Measurements from ENCODE around the gene ARSG. TPM values are rescaled to one million over a fixed set of nuclear protein-coding genes. Genes with fewer than 3 reads are reported as not detected.

The ARSG gene
- total and polyA plus RNA-seq, 2 experiments from 2014 or later: 1.7 to 5.1 TPM

DNA sequence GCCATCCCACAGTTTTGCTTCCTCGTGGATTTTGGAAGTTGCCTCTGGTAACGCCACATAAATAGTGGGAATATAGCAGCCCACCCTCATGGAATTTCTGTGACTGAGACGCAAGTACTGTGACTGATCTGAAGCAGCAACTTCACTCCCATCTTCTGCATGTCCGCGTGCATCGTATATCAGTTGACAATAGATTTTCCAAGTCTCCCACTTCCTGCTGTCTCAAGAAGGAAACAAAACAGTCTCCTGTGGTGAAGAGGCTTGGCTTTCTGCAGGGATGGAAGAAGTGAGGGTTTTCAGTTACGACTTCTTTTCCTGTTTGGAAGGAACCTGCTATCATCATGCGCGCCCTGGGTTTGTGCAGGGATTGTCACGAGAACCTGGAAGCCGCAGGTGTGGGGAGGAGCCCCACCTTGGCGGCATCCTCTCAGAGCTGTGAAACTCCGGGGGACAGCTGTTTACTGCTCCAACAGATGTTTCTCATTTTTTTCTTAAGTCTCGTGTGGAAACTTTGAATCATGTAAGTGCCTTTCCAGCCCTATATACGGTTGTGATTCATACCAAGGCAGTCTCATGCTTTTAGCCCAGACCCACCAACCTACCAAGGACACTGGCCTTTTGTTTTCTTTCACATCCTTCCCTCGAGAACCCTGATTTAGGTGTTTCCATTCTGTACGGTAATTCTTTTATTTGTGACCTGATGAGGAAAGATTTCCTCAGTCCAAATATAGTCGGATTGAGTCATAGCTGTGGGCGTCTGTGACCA lies 108.5 kb downstream of the ARSG start:
- DNase-seq (ENCODE audit: low spot score): no peak
- Mint-ChIP-seq H3K4me1 (peaks cover 24% of the 10 kb centered on the region), H3K9me3 (peaks cover 8% of the 10 kb centered on the region; the same call in 2 of the 3 replicates), H3K4me3 (no peak overlapping the region), H3K27ac (no peak overlapping the region), H3K27me3 (ENCODE audit: insufficient read depth, low read depth, poor library complexity) (peaks cover 12% of the 10 kb centered on the region), H3K36me3 (ENCODE audit: low read depth) (peaks cover 2% of the 10 kb centered on the region; the same call in 2 of the 3 replicates)
- H4K20me1 ChIP-seq (replicated peaks; ENCODE audit: insufficient read depth): no peaks in the 10 kb centered on the region
- no peak overlapping the region; the same call in 1 of the 2 replicates for H3K27ac ChIP-seq (ENCODE audit: low read depth)
- ATAC-seq: no peak; the same call in 2 of the 3 replicates
- no peak overlapping the region for H3K4me2 ChIP-seq
- no peaks in the 10 kb centered on the region for H3K9me2 ChIP-seq (ENCODE audit: insufficient read depth)
- no peaks in the 10 kb centered on the region for H3K36me3 ChIP-seq (ENCODE audit: insufficient read depth)
- H3K27me3 ChIP-seq (ENCODE audit: insufficient read depth): no peaks in the 10 kb centered on the region
- no peak overlapping the region for H3K4me3 ChIP-seq
- H2AFZ ChIP-seq: no peak overlapping the region
- no peaks in the 10 kb centered on the region for H3K79me2 ChIP-seq (replicated peaks; ENCODE audit: insufficient read depth)
- no peak for TF ChIP-seq POLR2AphosphoS5 (IDR thresholded peaks at IDR 0.05; ENCODE audit: low read depth)
- no peaks in the 10 kb centered on the region for H3K4me1 ChIP-seq (ENCODE audit: insufficient read depth)
- no peaks in the 10 kb centered on the region; the same call in 1 of the 2 replicates for H3F3A ChIP-seq (replicated peaks; ENCODE audit: low read depth)

DNA sequence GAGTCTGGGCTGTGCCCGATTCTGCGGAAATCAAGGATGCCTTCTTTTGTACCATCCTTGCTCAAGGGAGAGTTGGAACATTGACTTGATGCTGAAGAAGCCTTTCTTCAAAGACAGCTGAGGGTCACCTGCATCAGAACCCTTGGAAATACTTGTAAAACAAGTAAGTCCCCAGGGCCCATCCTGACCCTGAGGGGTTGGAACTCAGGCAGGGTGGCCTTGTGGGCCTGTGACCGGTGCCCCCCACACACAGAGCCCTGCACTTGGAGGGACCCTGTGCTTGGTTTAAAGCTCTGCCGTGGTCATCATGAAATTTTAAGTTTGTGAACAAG lies 109.1 kb downstream of the ARSG start:
- H3K27me3 ChIP-seq (ENCODE audit: insufficient read depth): no peaks in the 10 kb centered on the region
- no peak for ATAC-seq
- no peaks in the 10 kb centered on the region for H3K4me1 ChIP-seq (ENCODE audit: insufficient read depth)
- H3F3A ChIP-seq (replicated peaks; ENCODE audit: low read depth): no peaks in the 10 kb centered on the region; the same call in 1 of the 2 replicates
- H3K27me3 Mint-ChIP-seq (ENCODE audit: insufficient read depth, low read depth, poor library complexity): peaks cover 12% of the 10 kb centered on the region
- H3K27ac Mint-ChIP-seq: no peak overlapping the region
- H3K4me2 ChIP-seq: no peak overlapping the region
- peaks cover 7% of the 10 kb centered on the region; the same call in 1 of the 3 replicates for H3K9me3 Mint-ChIP-seq
- DNase-seq (ENCODE audit: low spot score): no peak
- no peak overlapping the region for H2AFZ ChIP-seq
- H3K9me2 ChIP-seq (ENCODE audit: insufficient read depth): no peaks in the 10 kb centered on the region
- H4K20me1 ChIP-seq (replicated peaks; ENCODE audit: insufficient read depth): no peaks in the 10 kb centered on the region
- H3K79me2 ChIP-seq (replicated peaks; ENCODE audit: insufficient read depth): no peaks in the 10 kb centered on the region
- peaks cover 24% of the 10 kb centered on the region for H3K4me1 Mint-ChIP-seq
- H3K36me3 ChIP-seq (ENCODE audit: insufficient read depth): no peaks in the 10 kb centered on the region
- no peak overlapping the region for H3K4me3 ChIP-seq
- no peak overlapping the region for H3K4me3 Mint-ChIP-seq
- H3K36me3 Mint-ChIP-seq (ENCODE audit: low read depth): no peaks in the 10 kb centered on the region; the same call in 2 of the 3 replicates
- H3K27ac ChIP-seq (ENCODE audit: low read depth): no peak overlapping the region
- no peak for TF ChIP-seq CREB1 (CRISPR knock-in tag; IDR thresholded peaks at IDR 0.05; ENCODE audit: low read depth)
- no peak for TF ChIP-seq POLR2AphosphoS5 (IDR thresholded peaks at IDR 0.05; ENCODE audit: low read depth)
- TF ChIP-seq, protein P1, sequence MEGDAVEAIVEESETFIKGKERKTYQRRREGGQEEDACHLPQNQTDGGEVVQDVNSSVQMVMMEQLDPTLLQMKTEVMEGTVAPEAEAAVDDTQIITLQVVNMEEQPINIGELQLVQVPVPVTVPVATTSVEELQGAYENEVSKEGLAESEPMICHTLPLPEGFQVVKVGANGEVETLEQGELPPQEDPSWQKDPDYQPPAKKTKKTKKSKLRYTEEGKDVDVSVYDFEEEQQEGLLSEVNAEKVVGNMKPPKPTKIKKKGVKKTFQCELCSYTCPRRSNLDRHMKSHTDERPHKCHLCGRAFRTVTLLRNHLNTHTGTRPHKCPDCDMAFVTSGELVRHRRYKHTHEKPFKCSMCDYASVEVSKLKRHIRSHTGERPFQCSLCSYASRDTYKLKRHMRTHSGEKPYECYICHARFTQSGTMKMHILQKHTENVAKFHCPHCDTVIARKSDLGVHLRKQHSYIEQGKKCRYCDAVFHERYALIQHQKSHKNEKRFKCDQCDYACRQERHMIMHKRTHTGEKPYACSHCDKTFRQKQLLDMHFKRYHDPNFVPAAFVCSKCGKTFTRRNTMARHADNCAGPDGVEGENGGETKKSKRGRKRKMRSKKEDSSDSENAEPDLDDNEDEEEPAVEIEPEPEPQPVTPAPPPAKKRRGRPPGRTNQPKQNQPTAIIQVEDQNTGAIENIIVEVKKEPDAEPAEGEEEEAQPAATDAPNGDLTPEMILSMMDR (conservative IDR thresholded peaks at IDR 0.05; ENCODE audit: low read depth in 2 of 2): no peak
- TF ChIP-seq ZNF331 (CRISPR knock-in tag; IDR thresholded peaks at IDR 0.05; ENCODE audit: low read depth): no peak
- TF ChIP-seq, protein P2, sequence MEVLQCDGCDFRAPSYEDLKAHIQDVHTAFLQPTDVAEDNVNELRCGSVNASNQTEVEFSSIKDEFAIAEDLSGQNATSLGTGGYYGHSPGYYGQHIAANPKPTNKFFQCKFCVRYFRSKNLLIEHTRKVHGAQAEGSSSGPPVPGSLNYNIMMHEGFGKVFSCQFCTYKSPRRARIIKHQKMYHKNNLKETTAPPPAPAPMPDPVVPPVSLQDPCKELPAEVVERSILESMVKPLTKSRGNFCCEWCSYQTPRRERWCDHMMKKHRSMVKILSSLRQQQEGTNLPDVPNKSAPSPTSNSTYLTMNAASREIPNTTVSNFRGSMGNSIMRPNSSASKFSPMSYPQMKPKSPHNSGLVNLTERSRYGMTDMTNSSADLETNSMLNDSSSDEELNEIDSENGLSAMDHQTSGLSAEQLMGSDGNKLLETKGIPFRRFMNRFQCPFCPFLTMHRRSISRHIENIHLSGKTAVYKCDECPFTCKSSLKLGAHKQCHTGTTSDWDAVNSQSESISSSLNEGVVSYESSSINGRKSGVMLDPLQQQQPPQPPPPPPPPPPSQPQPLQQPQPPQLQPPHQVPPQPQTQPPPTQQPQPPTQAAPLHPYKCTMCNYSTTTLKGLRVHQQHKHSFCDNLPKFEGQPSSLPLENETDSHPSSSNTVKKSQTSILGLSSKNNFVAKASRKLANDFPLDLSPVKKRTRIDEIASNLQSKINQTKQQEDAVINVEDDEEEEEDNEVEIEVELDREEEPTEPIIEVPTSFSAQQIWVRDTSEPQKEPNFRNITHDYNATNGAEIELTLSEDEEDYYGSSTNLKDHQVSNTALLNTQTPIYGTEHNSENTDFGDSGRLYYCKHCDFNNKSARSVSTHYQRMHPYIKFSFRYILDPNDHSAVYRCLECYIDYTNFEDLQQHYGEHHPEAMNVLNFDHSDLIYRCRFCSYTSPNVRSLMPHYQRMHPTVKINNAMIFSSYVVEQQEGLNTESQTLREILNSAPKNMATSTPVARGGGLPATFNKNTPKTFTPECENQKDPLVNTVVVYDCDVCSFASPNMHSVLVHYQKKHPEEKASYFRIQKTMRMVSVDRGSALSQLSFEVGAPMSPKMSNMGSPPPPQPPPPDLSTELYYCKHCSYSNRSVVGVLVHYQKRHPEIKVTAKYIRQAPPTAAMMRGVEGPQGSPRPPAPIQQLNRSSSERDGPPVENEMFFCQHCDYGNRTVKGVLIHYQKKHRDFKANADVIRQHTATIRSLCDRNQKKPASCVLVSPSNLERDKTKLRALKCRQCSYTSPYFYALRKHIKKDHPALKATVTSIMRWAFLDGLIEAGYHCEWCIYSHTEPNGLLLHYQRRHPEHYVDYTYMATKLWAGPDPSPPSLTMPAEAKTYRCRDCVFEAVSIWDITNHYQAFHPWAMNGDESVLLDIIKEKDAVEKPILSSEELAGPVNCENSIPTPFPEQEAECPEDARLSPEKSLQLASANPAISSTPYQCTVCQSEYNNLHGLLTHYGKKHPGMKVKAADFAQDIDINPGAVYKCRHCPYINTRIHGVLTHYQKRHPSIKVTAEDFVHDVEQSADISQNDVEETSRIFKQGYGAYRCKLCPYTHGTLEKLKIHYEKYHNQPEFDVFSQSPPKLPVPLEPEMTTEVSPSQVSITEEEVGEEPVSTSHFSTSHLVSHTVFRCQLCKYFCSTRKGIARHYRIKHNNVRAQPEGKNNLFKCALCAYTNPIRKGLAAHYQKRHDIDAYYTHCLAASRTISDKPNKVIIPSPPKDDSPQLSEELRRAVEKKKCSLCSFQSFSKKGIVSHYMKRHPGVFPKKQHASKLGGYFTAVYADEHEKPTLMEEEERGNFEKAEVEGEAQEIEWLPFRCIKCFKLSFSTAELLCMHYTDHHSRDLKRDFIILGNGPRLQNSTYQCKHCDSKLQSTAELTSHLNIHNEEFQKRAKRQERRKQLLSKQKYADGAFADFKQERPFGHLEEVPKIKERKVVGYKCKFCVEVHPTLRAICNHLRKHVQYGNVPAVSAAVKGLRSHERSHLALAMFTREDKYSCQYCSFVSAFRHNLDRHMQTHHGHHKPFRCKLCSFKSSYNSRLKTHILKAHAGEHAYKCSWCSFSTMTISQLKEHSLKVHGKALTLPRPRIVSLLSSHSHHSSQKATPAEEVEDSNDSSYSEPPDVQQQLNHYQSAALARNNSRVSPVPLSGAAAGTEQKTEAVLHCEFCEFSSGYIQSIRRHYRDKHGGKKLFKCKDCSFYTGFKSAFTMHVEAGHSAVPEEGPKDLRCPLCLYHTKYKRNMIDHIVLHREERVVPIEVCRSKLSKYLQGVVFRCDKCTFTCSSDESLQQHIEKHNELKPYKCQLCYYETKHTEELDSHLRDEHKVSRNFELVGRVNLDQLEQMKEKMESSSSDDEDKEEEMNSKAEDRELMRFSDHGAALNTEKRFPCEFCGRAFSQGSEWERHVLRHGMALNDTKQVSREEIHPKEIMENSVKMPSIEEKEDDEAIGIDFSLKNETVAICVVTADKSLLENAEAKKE (CRISPR knock-in tag; IDR thresholded peaks at IDR 0.05): no peak
- TF ChIP-seq, protein P3, sequence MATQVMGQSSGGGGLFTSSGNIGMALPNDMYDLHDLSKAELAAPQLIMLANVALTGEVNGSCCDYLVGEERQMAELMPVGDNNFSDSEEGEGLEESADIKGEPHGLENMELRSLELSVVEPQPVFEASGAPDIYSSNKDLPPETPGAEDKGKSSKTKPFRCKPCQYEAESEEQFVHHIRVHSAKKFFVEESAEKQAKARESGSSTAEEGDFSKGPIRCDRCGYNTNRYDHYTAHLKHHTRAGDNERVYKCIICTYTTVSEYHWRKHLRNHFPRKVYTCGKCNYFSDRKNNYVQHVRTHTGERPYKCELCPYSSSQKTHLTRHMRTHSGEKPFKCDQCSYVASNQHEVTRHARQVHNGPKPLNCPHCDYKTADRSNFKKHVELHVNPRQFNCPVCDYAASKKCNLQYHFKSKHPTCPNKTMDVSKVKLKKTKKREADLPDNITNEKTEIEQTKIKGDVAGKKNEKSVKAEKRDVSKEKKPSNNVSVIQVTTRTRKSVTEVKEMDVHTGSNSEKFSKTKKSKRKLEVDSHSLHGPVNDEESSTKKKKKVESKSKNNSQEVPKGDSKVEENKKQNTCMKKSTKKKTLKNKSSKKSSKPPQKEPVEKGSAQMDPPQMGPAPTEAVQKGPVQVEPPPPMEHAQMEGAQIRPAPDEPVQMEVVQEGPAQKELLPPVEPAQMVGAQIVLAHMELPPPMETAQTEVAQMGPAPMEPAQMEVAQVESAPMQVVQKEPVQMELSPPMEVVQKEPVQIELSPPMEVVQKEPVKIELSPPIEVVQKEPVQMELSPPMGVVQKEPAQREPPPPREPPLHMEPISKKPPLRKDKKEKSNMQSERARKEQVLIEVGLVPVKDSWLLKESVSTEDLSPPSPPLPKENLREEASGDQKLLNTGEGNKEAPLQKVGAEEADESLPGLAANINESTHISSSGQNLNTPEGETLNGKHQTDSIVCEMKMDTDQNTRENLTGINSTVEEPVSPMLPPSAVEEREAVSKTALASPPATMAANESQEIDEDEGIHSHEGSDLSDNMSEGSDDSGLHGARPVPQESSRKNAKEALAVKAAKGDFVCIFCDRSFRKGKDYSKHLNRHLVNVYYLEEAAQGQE (IDR thresholded peaks at IDR 0.05; ENCODE audit: unreplicated experiment): no peak
- no peak for TF ChIP-seq ZNF114 (CRISPR knock-in tag; IDR thresholded peaks at IDR 0.05)
- no peak for TF ChIP-seq EZH2phosphoT487 (IDR thresholded peaks at IDR 0.05; ENCODE audit: unreplicated experiment)
- no peak for TF ChIP-seq NANOG (IDR thresholded peaks at IDR 0.05; ENCODE audit: borderline replicate concordance)
- TF ChIP-seq STAT1 (IDR thresholded peaks at IDR 0.05; ENCODE audit: unreplicated experiment): no peak
